CD14-positive monocyte (primary cell): ENCODE results near the gene CD44. TPM values are rescaled to one million over a fixed set of nuclear protein-coding genes. Genes with fewer than 3 reads are reported as not detected.

Experiments
- DNase-seq, 3 donors: peaks; one replicate each; pipeline ENCODE4 v3.0.0-alpha.2; 2011 to 2022
- H2AFZ ChIP-seq: 2 replicates; pipeline ENCODE4 v1.6.0; 2012; ENCODE audit warnings: mild to moderate bottlenecking, low read depth, low read length, inconsistent platforms; ENCODE audit not compliant: insufficient read depth, poor library complexity, severe bottlenecking
- H3K27ac ChIP-seq, 2 donors: 1 replicate in 1 of 2; 2 replicates in 1 of 2; pipeline ENCODE4 v1.5.1; 2012 to 2013; ENCODE audit warnings: low read length in 2 of 2, control low read depth in 1 of 2, inconsistent platforms in 1 of 2, low read depth in 1 of 2, mild to moderate bottlenecking in 1 of 2
- H3K27me3 ChIP-seq, 2 donors: one replicate each; pipeline versions ENCODE4 v1.6.0 to v1.6.1; 2011 to 2013; ENCODE audit warnings: low read length in 2 of 2; ENCODE audit not compliant: control insufficient read depth in 2 of 2, insufficient read depth in 2 of 2
- H3K36me3 ChIP-seq, 2 donors: replicated peaks in 1 of 2; 1 replicate in 1 of 2; 2 replicates in 1 of 2; pipeline versions ENCODE4 v1.5.1 to v1.6.1; 2012 to 2013; ENCODE audit warnings: low read length in 2 of 2, control low read depth in 1 of 2, inconsistent platforms in 1 of 2, mild to moderate bottlenecking in 1 of 2; ENCODE audit not compliant: insufficient read depth in 2 of 2, control insufficient read depth in 1 of 2
- H3K4me1 ChIP-seq, 2 donors: 1 replicate in 1 of 2; 2 replicates in 1 of 2; pipeline versions ENCODE4 v1.5.1 to v1.6.1; 2012 to 2013; ENCODE audit warnings: low read length in 2 of 2, control low read depth in 1 of 2, inconsistent platforms in 1 of 2, mild to moderate bottlenecking in 1 of 2, moderate library complexity in 1 of 2; ENCODE audit not compliant: insufficient read depth in 2 of 2, control insufficient read depth in 1 of 2
- H3K4me2 ChIP-seq: replicated peaks from 2 replicates; pipeline ENCODE3; 2012; ENCODE audit warnings: low read length, moderate library complexity, mild to moderate bottlenecking; ENCODE audit not compliant: poor library complexity, severe bottlenecking; ENCODE audit errors: extremely low read depth
- H3K4me3 ChIP-seq, 3 experiments: fragments of 200-600 bp in 1 of 3; sonication (generic) in 1 of 3; replicated peaks in 1 of 3; 1 replicate in 2 of 3; 2 replicates in 1 of 3; pipeline ENCODE4 v1.5.1; 2011 to 2013; ENCODE audit warnings: low read length in 3 of 3, mild to moderate bottlenecking in 3 of 3, control low read depth in 2 of 3, low read depth in 2 of 3, inconsistent platforms in 1 of 3, moderate library complexity in 1 of 3
- H3K79me2 ChIP-seq: 2 replicates; pipeline ENCODE4 v1.6.0; 2012; ENCODE audit warnings: mild to moderate bottlenecking, control low read depth, inconsistent platforms, low read length, moderate library complexity; ENCODE audit not compliant: insufficient read depth
- H3K9ac ChIP-seq: 2 replicates; pipeline ENCODE4 v1.6.0; 2017; ENCODE audit warnings: low read length, mild to moderate bottlenecking; ENCODE audit not compliant: insufficient read depth, poor library complexity, severe bottlenecking
- H3K9me3 ChIP-seq, 2 donors: replicated peaks in 1 of 2; 1 replicate in 1 of 2; 2 replicates in 1 of 2; pipeline versions ENCODE4 v1.5.1 to v1.6.1; 2012 to 2013; ENCODE audit warnings: low read length in 2 of 2, control low read depth in 1 of 2; ENCODE audit not compliant: control insufficient read depth in 1 of 2, insufficient read depth in 1 of 2
- H4K20me1 ChIP-seq: 2 replicates; pipeline ENCODE4 v1.6.0; 2012; ENCODE audit warnings: mild to moderate bottlenecking, low read length, control low read depth, moderate library complexity; ENCODE audit not compliant: insufficient read depth
- H3K27ac Mint-ChIP-seq, 7 donors: one replicate each; pipeline ENCODE4 v1.8.0; 2020; ENCODE audit warnings: mild to moderate bottlenecking in 7 of 7, mixed read lengths in 7 of 7, moderate library complexity in 6 of 7, inconsistent platforms in 2 of 7
- H3K27me3 Mint-ChIP-seq, 3 donors: one replicate each; pipeline ENCODE4 v1.8.0; 2021 to 2022; ENCODE audit warnings: low read depth in 3 of 3, mild to moderate bottlenecking in 3 of 3, mixed read lengths in 3 of 3, moderate library complexity in 3 of 3, inconsistent platforms in 1 of 3
- H3K36me3 Mint-ChIP-seq, 2 donors: one replicate each; pipeline ENCODE4 v1.8.0; 2020; ENCODE audit warnings: mixed read lengths in 2 of 2, inconsistent platforms in 1 of 2, mild to moderate bottlenecking in 1 of 2
- H3K4me1 Mint-ChIP-seq: one replicate; pipeline ENCODE4 v1.8.0; 2020; ENCODE audit warnings: mild to moderate bottlenecking, mixed read lengths
- H3K4me3 Mint-ChIP-seq, 2 donors: one replicate each; pipeline ENCODE4 v1.8.0; 2020; ENCODE audit warnings: mild to moderate bottlenecking in 2 of 2, mixed read lengths in 2 of 2, moderate library complexity in 1 of 2
- H3K9me3 Mint-ChIP-seq, 7 donors: one replicate each; pipeline ENCODE4 v1.8.0; 2020 to 2022; ENCODE audit warnings: mixed read lengths in 7 of 7, mild to moderate bottlenecking in 6 of 7, moderate library complexity in 6 of 7, inconsistent platforms in 2 of 7
- WGBS: methylation state at CpG from one replicate; pipeline ENCODE4 v1.1.5; 2013; ENCODE audit warnings: missing lambda C conversion rate; ENCODE audit not compliant: insufficient coverage; 5-methylcytosine and 5-hydroxymethylcytosine counted together
- intact Hi-C, 2 donors: fragments of 100-400 bp; cut with micrococcal nuclease; formaldehyde crosslinking; loops; one replicate each; pipeline versions ENCODE4 v1.15.0 to v1.15.1; 2023
- polyA plus RNA-seq, 3 donors: library from polyadenylated mRNA; depleted of rRNA in 1 of 3; unstranded in 2 of 3; stranded (reverse) in 1 of 3; fragments of 300-500 nt in 2 of 3; fragments of >200 nt in 1 of 3; fragmentation: Illumina TruSeq in 2 of 3; gene quantifications; 1 replicate in 2 of 3; 2 replicates in 1 of 3; pipeline ENCODE4 v1.2.3, GENCODE V29; 2012 to 2021
- TF ChIP-seq, protein P1 (sequence below): fragments of 200-600 bp; IDR thresholded peaks from one replicate; pipeline ENCODE4 v1.8.0; 2022; ENCODE audit warnings: antibody characterized with exemption, mild to moderate bottlenecking

CD44 gene
- polyA plus RNA-seq, 3 donors, result 415 to 866 (median 531) TPM

DNA sequence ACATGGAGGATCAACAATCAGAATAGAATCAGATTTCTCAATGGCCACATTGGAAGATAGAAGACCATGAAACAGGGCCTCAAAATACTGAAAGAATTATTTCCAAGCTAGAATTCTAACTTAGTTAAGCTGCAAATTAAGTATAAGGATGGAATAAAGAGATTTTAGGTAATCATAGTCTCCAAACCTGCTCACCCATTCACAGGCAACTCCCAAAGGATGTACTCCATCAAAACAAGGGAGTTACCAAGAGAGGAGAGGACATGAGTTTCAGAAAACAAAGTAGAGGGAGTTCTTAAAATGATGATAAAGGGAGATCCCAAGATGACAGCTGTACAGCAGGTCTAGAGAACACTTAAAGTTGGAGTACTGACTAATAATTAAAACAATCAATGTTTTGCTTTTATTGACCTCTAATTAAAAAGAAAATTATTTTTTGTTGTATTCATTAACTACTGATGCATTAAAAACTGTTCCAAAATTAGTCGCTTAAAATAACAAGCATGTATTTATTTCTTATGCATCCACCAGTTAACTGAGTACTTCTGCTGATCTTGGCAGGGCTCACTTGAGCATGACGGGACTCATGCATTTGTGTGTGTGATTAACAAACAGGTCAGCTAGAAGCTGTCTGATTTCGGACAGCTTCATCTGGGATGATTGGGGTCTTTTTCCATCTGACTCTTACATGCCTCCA is 95.6 kb downstream of the CD44 start:
- Mint-ChIP-seq H3K27me3 (no peaks in the 10 kb centered on the region), H3K4me1 (peaks cover 44% of the 10 kb centered on the region), H3K36me3 (peaks cover 24 to 31% of the 10 kb centered on the region in 2 donors), H3K9me3 (peaks cover 0 to 7% (median 2%) of the 10 kb centered on the region in 7 donors), H3K27ac (peak overlapping the region in 4 of 7 donors; percentile 2 to 61 (median 38)), H3K4me3 (no peak overlapping the region)
- Histone ChIP-seq H3K4me1 (peaks cover 32 to 41% of the 10 kb centered on the region in 2 donors), H4K20me1 (no peaks in the 10 kb centered on the region), H3K36me3 (peaks cover 21 to 33% of the 10 kb centered on the region in 2 donors), H3K9me3 (no peaks in the 10 kb centered on the region), H3K27ac (no peak overlapping the region), H3K4me3 (no peak overlapping the region), H3K9ac (no peak overlapping the region), H2AFZ (no peak overlapping the region), H3K4me2 (no peak overlapping the region), H3K79me2 (no peaks in the 10 kb centered on the region), H3K27me3 (no peaks in the 10 kb centered on the region)
- DNase-seq, result no peak
- TF ChIP-seq, protein P1, sequence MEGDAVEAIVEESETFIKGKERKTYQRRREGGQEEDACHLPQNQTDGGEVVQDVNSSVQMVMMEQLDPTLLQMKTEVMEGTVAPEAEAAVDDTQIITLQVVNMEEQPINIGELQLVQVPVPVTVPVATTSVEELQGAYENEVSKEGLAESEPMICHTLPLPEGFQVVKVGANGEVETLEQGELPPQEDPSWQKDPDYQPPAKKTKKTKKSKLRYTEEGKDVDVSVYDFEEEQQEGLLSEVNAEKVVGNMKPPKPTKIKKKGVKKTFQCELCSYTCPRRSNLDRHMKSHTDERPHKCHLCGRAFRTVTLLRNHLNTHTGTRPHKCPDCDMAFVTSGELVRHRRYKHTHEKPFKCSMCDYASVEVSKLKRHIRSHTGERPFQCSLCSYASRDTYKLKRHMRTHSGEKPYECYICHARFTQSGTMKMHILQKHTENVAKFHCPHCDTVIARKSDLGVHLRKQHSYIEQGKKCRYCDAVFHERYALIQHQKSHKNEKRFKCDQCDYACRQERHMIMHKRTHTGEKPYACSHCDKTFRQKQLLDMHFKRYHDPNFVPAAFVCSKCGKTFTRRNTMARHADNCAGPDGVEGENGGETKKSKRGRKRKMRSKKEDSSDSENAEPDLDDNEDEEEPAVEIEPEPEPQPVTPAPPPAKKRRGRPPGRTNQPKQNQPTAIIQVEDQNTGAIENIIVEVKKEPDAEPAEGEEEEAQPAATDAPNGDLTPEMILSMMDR, result no peak
- WGBS, result 93% methylated on average over 2 of the region's 3 CpGs
- intact Hi-C loops, result loop anchor here in 1 of 2 donors (5.0 kb wide), 1 partner anchor 68 kb away; no protein-coding TSS in a partner anchor

DNA sequence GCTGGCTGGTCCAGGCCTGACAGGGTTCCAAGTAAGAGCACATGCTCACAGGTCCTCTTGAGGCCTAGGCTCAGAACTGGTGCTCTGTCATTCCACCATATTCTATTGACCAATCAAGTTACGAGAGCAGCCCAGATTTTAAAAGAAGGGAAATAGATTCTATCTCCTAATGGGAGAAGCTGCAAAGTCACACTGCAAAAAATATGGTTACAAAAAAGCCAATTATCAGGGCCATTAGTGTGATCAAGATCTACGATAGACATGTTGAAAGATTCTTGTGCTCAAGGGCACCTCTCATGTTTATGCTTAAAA is 96.1 kb downstream of the CD44 start:
- Mint-ChIP-seq H3K36me3 (peaks cover 19 to 26% of the 10 kb centered on the region in 2 donors), H3K27me3 (no peaks in the 10 kb centered on the region), H3K4me1 (peaks cover 47% of the 10 kb centered on the region), H3K27ac (peak overlapping the region in 2 of 7 donors; percentile 43 to 47), H3K9me3 (peaks cover 0 to 7% (median 2%) of the 10 kb centered on the region in 7 donors), H3K4me3 (no peak overlapping the region)
- Histone ChIP-seq H3K27me3 (no peaks in the 10 kb centered on the region), H3K4me2 (no peak overlapping the region), H4K20me1 (no peaks in the 10 kb centered on the region), H3K27ac (no peak overlapping the region), H2AFZ (no peak overlapping the region), H3K4me1 (peaks cover 36 to 45% of the 10 kb centered on the region in 2 donors), H3K79me2 (no peaks in the 10 kb centered on the region), H3K36me3 (peaks cover 16 to 28% of the 10 kb centered on the region in 2 donors), H3K4me3 (no peak overlapping the region), H3K9me3 (no peaks in the 10 kb centered on the region), H3K9ac (no peak overlapping the region)
- intact Hi-C loops, result loop anchor here in 1 of 2 donors (5.0 kb wide), 1 partner anchor 67 kb away; no protein-coding TSS in a partner anchor
- DNase-seq, result no peak
- no CpG with 5 or more reads among the region's 2 CpGs for WGBS
- TF ChIP-seq, protein P1, result no peak
